Kasumi-1 (cell line): ENCODE measurements around the gene ETS1.

ENCODE experiments used
- DNase-seq, 2 experiments: peaks; one replicate each; lab custom pipeline; 2025; lab: John Stamatoyannopoulos, UW

ETS1 gene

DNA sequence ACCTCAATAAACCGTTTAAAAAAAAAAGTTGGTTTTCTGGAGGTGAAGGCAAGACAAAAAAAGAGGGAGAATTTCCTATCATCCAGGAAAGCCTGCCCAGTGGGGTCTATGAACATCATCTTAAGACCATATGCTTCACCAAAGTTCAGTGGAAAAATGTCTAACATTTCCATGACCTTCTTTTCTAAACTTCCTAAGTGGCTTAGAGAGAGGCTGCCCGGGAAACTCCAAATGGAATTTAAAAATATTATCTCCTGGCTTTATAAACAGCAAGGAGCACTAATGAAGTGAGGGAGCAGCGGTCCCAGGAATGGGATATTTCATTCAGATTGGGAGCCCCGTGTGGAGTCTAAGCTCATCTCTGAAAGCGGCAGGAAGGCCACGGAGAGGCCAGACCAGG lies 46.9 kb downstream of the ETS1 start:
- DNase-seq, result no peak

DNA sequence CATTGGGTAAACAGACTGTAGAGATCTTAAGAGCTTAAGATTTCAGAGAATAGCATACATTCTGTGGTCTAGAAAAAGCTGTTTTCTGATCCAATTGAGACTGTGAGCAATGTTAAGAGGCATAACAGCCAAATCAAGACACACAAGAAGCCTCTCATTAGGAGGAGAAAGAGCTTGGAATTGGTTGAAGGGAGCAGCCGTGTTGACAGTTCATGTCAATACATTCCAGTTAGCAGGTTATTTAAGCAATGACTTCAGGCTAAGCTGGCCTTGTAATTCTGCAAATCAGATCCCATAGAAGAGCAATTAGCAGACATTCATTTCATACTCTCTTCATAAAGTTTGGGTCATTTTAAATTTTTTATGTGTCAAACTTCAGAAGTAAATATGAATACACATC lies 50.9 kb downstream of the ETS1 start:
- no peak for DNase-seq

DNA sequence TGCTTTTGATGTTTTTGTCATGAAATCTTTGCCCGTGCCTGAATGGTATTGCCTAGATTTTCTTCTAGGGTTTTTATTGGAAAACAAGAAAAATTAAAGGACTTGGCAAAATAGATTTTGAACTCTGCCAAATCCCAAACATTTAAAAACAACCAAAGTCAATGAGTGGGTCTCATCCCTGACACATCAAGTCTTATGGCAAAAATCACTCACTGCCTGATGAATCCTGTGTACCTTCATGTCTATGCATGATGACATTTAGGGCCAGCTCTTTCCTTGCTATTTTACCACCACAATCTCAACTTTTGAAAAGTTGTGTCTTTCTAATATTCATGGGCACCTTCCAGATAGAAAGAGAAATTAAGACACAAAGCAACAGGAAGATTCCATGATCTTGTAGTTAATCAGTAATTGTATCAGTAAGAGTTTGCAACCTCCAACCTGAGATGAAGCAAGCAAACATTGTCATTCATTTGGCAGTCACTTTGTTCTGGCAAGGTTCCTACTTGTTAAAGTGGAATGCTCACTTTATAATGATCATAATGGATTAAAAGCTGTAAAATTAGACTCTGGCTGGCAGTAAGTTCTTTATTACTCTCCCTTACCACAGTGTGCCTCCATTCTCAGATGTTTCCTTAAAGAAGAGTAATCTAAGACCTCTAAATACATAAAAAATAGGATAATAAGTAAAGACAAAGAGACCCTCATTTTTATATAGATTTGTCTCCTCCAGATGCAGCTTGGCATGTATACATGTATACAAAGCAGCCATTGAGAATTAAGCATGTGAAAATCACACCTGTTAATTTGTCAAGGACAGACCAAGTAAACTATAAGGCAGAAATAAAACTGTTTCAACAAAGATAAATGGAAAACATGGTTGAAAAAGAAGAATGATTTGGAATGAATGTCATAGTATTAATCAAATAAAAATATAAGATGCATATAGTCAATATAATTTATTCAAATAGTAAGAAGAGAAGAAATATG lies 51.6 kb downstream of the ETS1 start:
- DNase-seq, result no peak

DNA sequence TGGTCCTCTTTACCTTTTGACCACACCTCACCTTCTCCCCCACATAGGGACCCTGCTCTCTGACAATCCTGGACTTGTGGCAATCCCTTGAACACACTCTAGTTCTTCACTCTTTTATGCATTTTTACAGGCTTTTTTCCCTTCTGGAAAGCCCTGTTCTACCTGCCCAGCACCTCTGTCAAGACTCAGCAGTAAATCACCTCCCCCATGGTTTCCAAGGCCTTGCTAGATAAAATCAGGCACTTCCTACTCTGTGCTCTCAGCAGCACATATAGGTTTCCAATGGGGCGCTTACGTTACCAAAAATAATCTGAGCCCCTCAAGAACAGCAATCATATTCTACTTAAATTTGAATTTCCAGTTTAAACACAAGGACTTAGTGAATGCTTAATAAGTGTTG lies 53.9 kb downstream of the ETS1 start:
- no peak for DNase-seq

DNA sequence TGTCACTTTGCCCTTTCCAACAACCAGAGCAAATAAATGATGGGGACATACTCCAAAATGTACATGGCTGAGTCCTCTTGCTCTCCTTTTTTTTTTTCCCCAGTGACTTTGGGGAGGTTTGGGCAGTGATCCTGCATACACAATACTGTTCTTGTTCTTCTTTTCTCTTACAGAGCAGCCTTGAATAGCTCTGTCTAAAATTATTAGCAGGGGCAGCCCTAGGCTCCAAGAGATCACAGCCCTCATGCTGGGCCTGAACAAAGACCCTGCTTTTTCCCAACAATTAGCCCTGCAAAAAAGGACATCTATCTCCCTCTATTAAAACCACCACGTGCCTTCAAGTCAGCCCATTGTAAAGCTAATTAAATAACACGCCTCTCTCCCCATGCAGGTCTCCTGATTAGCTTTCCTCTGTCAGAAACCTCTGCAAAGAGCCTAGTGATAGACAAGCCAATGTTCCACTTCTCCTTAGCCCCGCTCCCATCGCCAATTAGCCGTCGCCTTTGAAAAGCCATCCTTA lies 54.7 kb downstream of the ETS1 start:
- no peak for DNase-seq

DNA sequence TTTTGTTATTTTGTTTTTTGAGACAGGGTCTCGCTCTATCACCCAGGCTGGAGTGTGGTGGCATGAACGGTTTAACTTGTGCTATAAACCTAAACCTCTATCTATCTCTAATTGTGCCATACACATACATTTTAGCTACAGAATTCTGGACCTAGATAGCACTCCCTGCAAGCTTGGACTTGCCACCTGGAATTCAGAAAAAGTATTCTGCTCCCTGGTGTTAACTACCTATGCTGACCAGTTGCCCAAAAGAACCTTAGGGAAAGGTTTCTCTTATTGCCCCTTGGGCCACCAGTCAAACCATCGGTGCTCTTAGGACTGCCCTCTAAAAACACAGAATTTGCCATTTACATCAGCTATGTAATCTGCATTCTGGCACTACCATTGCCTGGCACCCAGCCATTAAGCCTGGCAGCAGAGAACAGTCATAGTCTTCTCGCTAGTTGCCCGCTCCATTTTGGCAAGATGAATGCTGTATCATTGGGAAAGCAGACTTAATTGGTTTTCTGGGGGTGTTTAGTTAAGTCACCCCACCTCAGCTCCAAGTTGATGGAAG lies 55.3 kb downstream of the ETS1 start:
- DNase-seq, result no peak

DNA sequence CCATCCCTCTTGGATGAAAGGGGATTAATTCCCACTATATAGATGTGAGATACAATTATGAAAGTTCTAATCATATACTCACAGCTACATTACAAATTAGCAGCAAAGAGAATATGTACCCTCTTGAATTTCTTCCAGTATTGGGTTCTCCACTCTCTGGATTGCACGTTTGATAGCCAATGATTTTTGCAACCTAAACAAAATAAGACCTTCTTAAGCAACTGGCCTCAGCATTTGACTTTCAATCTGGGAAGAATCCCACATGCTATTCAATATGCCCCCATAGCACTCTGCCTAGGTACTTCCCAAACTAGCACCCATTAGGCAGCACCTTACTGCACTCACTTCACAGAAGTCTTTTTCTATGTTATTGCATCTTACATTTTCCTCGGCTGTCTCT lies 55.8 kb downstream of the ETS1 start:
- no peak for DNase-seq

DNA sequence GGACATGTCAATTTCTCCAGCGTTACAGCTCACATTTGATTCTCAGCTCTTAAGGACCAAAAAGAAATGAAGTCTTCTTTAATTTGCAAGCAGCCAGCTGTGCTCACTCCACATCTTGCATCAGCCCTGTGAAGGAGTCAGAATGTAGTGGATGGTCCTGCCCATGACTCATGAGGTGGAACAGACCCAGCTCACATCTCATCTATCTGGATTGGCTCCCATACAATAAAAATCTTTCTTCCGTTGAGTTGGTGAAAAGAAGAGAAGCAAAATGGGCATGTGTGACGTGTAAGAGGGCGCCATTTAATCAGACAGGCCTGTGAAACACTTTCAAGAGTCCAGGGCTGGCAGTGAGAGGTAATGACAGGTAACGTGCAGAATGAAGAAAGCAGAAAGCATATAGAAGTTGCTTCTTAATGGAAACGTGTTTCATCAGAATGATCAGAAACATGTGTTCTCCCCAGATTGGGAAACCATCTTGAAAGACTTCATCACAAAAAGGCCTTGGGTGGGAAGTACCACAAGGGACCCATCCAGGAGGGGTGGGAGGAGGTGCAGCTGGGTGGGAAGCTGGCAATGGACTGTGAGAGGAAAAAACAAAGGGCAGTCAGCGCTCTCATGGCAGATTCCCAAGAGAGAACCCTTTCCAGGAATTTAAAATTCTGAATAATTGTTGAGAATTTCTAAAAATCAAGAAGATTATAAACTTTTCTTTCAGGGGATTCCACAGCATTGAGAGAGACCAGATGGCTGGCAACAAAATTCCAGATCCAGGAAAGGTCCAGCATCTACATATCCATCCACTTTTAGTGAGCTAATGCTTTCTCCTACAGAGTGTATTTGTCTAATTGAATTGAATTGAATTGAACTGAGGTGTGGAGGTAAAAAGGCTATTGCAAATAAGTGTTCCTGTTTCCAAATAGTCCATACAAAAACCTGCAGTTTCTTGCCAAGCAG lies 57.0 kb downstream of the ETS1 start:
- no peak for DNase-seq

DNA sequence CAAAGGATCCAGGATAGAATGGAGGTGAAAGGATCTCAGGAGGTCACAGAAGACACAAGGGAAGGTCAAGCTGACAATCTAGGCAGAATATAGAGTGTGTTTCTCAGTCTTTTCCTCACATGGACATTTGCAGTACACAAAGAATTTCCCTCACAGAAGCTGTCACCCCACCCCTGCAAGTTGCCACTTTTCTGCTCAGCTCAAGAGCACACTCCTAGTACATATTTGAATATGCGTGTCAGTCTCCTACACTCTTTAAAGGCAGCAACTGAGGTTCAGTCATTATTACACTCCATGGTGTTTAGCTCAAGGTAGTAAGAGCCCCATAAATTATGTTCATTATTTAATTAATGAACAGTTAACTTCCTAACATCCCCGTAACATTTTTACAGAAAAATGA lies 59.1 kb downstream of the ETS1 start:
- DNase-seq, result no peak

DNA sequence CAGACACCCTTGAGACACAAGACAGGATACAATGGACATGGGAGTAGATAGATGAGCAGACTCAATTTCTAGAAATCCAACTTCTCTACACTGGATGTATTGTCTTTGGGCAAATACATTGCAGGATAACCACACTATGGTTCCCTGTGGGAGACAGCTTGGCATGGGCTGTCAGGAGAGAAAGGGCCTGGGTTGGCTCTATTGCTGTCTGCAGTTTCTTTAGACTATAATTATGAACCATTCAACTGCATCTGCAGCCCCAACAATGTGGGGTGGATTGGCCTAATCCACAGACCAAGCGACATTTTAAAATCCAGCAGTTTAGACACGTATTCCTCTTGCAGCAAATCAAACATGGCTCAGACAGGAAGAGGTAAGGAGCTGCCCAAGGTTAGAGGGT lies 60.3 kb downstream of the ETS1 start:
- DNase-seq, result no peak

DNA sequence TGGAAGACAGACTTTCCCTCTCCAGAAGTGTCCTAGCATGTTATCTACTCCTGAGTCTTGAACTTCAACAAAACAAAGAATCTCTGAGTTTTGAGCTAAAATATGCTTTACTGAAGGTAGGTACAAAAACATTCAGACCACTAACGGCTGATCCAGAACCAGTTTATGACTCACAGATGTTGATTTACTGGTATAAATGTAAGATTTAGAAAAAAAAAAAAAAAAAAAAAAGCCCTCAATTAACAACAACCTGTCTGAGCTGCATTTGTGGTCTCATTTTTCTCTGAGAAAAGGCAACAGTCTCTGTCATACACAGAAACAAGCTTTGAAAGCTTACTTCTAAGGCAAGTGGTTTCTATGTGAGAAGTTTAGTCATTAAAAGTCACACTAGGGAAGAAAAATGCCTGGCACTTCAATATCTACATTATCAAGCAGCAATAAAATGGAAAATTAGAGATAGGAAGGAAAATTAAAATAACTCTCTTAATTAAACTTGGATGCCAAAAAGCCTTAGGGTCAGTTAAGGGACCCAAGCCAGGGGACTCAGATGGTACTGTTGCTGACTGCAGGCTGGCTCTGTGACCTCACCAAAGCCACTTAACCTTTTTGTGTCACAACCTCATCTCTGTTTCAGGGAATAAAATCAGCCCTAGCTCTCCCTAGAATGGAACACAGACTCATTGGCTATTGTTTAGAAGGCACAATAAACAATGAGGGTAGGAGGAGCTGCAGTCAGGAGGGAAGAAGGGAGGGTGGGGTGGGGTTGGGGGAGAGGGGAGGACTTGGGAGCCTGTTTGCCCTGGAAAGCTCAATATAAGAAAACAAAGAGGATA lies 61.7 kb downstream of the ETS1 start:
- no peak for DNase-seq

DNA sequence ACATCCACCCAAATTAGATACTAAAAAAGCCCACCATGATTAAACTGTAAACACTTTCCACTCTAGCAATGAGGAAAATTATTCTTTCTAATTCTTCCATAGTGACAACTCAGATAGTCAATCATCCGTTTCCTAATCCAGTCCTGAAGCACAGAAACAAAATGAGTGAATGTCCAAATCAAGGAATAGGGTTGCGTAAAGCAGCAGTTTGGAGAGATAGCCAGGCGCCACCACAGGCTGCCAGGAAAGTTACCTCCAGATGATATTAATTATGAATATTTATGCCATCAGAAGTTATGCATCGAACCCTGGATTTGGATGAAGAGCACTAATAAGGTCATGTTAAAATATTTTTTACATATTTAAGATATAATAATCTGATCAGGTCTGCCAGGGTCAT lies 63.2 kb downstream of the ETS1 start:
- no peak for DNase-seq

DNA sequence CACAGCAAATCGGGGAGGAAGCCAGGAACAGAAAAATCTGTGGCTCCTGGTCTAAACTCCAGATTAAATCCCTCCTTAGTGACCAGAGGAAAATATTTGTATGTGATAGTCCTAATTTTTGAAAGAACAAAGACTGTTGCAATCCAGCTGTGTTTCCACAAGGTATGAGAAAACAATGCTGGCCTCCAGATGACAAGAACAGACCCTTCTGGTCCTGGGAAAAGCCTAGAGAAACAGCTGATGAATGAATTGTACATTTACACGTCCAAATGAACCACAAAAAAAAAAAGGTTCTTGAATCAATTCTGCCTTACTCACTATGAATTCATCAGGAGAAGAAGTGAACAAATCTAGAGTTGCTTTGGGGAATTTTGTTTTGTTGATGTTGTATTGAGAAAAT lies 63.7 kb downstream of the ETS1 start:
- no peak for DNase-seq

DNA sequence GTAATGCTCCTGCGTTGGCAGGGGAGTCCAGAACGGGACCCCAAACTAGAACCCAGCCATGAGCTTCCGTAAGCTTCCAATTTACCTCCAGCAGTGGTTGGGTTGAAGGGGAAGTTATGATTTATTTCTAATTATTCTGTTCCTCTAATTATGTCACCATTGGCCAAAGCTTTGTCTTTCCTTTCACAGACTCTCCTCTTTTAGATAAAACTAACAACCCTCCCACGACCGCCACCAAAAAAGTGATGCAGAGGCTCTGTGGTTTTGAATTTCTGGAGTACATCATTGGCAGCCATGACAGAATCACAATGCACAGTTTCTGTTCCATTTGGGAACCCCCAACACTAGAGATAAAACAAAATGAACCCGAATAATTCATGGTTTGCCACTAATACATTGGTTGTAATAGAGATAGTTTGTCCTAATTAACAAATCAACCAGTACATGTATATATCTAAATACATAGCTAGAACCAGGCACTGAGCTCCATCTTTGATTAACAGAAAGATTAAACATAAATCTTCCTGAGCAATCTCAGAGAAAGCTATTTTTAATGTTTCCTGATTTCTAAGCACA lies 64.3 kb downstream of the ETS1 start:
- DNase-seq, result no peak

DNA sequence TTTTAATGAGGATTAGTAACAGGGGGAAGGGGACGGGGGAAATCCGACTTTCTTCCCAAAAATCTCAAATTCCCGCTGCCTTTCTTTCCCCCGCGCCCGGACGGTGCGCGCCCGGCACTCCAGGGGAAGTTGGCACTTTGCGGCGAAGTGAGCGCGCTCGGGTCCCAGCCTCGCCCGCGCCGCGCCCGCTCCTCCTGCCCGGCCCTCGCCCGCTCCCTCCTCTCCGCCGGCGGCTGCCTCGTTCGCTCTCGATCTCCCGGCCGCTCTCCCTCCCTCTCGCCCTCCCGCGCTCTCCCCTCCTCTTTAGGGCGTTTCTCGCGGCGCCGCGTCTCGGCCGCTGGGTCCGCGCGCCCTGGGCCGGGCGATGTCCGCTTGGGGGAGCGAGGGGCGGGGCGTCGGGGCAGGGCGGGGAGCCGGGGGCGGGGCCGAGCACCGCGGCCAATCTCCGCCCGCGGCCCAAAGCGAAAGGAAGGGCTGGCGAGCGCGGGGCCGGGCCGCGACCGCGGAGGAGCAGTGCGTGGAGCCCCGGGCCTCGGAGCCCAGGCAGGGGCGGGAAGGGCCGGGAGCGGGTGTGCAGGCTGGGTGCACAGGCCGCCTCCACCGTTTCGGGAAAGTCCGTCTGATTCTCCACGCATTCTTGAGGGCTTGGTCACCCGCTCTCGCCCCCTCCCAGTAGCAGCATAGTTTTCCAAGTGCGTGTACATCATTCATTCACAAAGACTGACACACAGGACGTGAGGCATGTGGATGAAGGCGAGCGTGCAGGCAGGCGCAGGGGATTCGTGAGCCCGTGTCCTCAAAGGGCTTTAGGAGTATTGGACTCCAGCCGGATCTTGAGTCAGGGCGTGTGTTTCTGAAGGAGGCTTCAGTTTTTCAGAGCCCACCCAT lies 65.1 kb downstream of the ETS1 start:
- peak; percentile 40 to 46 for DNase-seq

DNA sequence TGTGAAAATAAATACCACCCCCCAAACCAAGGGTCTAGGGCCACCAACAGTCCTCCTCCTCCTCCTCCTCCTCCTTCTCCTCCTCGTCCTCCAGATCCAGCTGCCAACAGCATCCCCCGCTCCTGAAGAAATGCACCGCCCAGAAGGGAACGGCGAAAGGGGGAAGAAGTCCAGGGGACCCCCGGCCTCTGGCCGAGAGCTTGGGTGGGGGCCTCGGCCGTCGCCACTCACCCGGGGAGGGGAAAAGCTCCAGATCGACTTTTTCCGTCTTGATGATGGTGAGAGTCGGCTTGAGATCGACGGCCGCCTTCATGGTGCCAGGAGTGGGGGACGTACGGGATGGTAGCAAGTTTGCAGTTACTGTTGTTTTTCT lies 65.7 kb downstream of the ETS1 start:
- DNase-seq, result no peak

DNA sequence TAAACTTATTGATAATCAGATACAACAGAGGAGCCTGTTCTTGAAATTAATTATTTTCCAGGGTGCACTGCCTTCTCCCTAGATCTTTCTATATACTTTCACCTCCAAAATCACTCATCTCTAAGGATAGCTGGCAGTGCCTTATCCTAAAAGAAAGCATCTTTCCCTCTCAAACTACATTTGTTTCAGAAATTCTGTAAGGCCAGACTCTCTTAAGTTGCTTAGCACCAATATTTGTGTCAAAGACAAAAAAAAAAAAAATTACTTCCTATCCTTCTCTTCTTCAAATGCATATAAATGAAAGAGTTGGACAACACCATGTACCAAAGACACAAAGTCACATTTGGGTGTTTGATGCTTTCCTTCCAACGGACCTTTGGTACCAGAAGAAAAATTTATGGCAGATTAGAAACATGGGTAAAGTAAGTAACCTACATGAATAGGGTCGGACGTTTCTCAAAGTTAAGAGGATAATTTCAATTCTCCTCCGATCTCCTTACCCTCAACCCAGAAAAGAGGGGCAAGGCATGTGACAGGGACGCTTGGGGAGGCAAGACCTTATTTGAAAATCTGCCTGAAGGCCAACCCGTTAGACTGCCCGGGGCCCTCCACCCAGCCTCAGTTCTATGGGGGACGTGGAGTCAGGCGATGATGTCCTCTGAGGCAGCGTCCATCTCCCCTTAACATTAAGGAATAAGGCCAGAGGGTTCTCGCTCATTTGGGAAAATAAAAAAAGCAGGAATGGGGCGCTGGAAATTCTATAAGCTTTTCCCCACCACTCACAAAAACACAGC lies 66.3 kb downstream of the ETS1 start:
- no peak for DNase-seq

DNA sequence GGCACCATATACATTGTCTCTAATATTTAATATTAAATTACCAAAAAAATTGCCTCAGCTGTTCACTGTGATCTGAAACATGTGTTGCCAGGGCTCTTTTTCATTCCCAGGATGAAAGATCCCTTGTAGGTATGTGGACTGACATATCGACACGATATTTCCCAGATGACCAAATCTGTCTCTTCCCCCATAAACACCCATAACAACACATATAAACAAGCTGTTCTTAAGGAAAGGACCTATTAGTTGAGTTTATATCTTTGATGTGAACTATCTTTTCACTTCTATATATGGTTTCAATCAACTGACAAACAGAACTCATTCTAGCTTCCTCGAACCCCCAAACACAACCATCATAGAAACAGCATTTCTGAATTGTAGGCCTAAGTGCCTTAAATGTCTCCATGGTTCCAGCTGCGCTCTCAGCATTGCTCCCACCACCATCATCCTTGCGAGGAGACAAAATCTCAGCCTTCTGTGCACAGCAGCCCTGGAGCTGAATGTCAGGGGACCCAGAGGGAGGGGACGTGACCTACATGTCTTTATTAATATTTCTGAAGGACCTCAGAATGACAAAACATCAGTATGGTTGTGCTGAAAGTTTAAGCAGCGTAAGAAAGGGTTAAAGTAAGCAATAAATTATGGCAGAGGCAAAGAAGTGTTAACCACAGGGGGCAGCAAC lies 67.0 kb downstream of the ETS1 start:
- no peak for DNase-seq

DNA sequence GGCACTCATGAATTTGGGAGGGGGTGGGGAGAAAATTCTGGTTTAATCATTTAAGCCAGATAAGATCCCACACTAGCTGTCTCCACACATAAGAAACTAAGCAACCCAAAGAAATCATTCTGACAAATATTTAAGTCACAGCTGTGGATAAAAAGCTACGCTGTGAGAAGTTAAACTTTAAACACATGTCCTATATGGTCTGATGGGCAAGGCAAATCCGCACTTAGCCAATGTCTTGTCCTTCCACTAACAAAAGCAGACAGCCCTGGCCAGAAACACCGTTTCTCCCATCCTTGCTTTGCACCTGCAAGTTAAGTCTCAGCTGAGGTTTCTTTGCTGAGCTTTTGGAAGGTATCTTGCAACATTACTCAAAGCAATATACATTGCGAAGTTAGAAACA lies 68.0 kb downstream of the ETS1 start:
- no peak for DNase-seq
